HG02973 (cell line): Measurements from ENCODE around the gene GREB1.

Experiments used
- ATAC-seq: cut with Tn5 transposase; IDR thresholded peaks from one replicate; pipeline ENCODE4 v1.9.1; 2021; ENCODE audit warnings: moderate library complexity; ENCODE audit not compliant: unreplicated experiment

The GREB1 gene

GRCh38 chr2:11508279-11508678 lies 25.6 kb upstream of the GREB1 start:
- ATAC-seq, result no peak

GRCh38 chr2:11509657-11510360 lies 24.0 kb upstream of the GREB1 start:
- ATAC-seq, result no peak

- ATAC-seq, result no peak
These were observed 21.4 kb upstream of the GREB1 start for GRCh38 chr2:11512431-11512830.

GRCh38 chr2:11513319-11513718 lies 20.5 kb upstream of the GREB1 start:
- ATAC-seq, result no peak

- no peak for ATAC-seq
These were observed 19.6 kb upstream of the GREB1 start for GRCh38 chr2:11514081-11514730.

GRCh38 chr2:11514904-11515303 lies 18.9 kb upstream of the GREB1 start:
- ATAC-seq, result no peak

GRCh38 chr2:11515490-11515981 lies 18.3 kb upstream of the GREB1 start:
- no peak for ATAC-seq

- ATAC-seq, result no peak
These were observed 16.7 kb upstream of the GREB1 start for GRCh38 chr2:11516984-11517648.

GRCh38 chr2:11517906-11518305 lies 15.9 kb upstream of the GREB1 start:
- no peak for ATAC-seq

- ATAC-seq, result no peak
These were observed 13.7 kb upstream of the GREB1 start for GRCh38 chr2:11520092-11520693.

- ATAC-seq, result no peak
These were observed 12.1 kb upstream of the GREB1 start for GRCh38 chr2:11521775-11522174.

GRCh38 chr2:11524470-11524869 lies 9.4 kb upstream of the GREB1 start:
- ATAC-seq, result no peak

GRCh38 chr2:11525762-11526161 lies 8.1 kb upstream of the GREB1 start:
- ATAC-seq, result no peak

GRCh38 chr2:11527001-11527400 lies 6.8 kb upstream of the GREB1 start:
- ATAC-seq, result peak; percentile 64

- ATAC-seq, result no peak
These were observed 5.6 kb upstream of the GREB1 start for GRCh38 chr2:11528228-11528627.

- ATAC-seq, result no peak
These were observed 2.9 kb upstream of the GREB1 start for GRCh38 chr2:11530864-11531465.

GRCh38 chr2:11532416-11533055 lies 1.3 kb upstream of the GREB1 start:
- no peak for ATAC-seq

- ATAC-seq, result no peak
These were observed 363 bp downstream of the GREB1 start for GRCh38 chr2:11534071-11534745.

- no peak for ATAC-seq
These were observed 1.1 kb downstream of the GREB1 start for GRCh38 chr2:11534746-11535484.
